H4 (cell line): ENCODE data around the gene MARCHF6. TPM values are rescaled to one million over a fixed set of nuclear protein-coding genes. Genes with fewer than 3 reads are reported as not detected.
"Not testable (repeated sequence)": the region's sequence is repeated elsewhere in the genome, so short reads cannot be mapped to it uniquely, and the experiment has no call there.

Source experiments
- DNase-seq: peaks from one replicate; pipeline ENCODE4 v3.0.0-alpha.2; 2015; ENCODE audit warnings: low spot score
- total RNA-seq: library from RNA; depleted of rRNA; stranded (reverse); fragments of >200 nt; shearing (Covaris generic); gene quantifications from 2 replicates; pipeline ENCODE4 v1.2.3, GENCODE V29; 2014; rRNA removed

MARCHF6 gene
- total RNA-seq, 1 experiment from 2014 or later, result 44.7 TPM

- DNase-seq, result no peak
These were observed 23.0 kb downstream of the MARCHF6 start for GRCh38 chr5:10376544-10376943.

GRCh38 chr5:10377081-10377480, 23.6 kb downstream of the MARCHF6 start:
- DNase-seq, result no peak

GRCh38 chr5:10381803-10382202, 28.3 kb downstream of the MARCHF6 start:
- DNase-seq, result no peak

GRCh38 chr5:10384483-10384882, 31.0 kb downstream of the MARCHF6 start:
- no peak for DNase-seq

GRCh38 chr5:10387690-10388089, 34.2 kb downstream of the MARCHF6 start:
- DNase-seq, result peak; percentile 33

GRCh38 chr5:10391130-10391529, 37.6 kb downstream of the MARCHF6 start:
- no peak for DNase-seq

GRCh38 chr5:10392567-10393328, 39.3 kb downstream of the MARCHF6 start:
- DNase-seq, result not testable (repeated sequence)

GRCh38 chr5:10393491-10393890, 40.0 kb downstream of the MARCHF6 start:
- no peak for DNase-seq

- DNase-seq, result no peak
These were observed 43.1 kb downstream of the MARCHF6 start for GRCh38 chr5:10396552-10396951.

- no peak for DNase-seq
These were observed 46.3 kb downstream of the MARCHF6 start for GRCh38 chr5:10399839-10400238.

GRCh38 chr5:10400411-10400810, 46.9 kb downstream of the MARCHF6 start:
- DNase-seq, result no peak

- DNase-seq, result no peak
These were observed 47.3 kb downstream of the MARCHF6 start for GRCh38 chr5:10400831-10401230.

- no peak for DNase-seq
These were observed 48.0 kb downstream of the MARCHF6 start for GRCh38 chr5:10401498-10401897.

Other genes with a start within 250 kb of the MARCHF6 start
- 34.7 and 42.7 TPM in 2 replicates for gene ATPSCKMT, start 103.8 kb upstream of the MARCHF6 start, total RNA-seq
- 1,083 and 1,127 TPM in 2 replicates for gene CCT5, start 103.4 kb upstream of the MARCHF6 start, total RNA-seq
- 21.4 and 23.2 TPM in 2 replicates for gene CMBL, start 45.8 kb upstream of the MARCHF6 start, total RNA-seq
- 1.3 and 2.5 TPM in 2 replicates for gene ROPN1L, start 88.2 kb downstream of the MARCHF6 start, total RNA-seq
- gene ANKRD33B, start 210.4 kb downstream of the MARCHF6 start, total RNA-seq, result 1.1 and 1.3 TPM in 2 replicates